A204.1 (cell line): Measurements from ENCODE around the gene VPS45.
"Not testable (repeated sequence)": the region's sequence is repeated elsewhere in the genome, so short reads cannot be mapped to it uniquely, and the experiment has no call there.

Experiments used
- FAIRE-seq: peaks from 2 replicates; lab custom pipeline; 2012; peaks lifted over from hg19 to GRCh38; lab: Jason Lieb, UNC

Gene VPS45

DNA sequence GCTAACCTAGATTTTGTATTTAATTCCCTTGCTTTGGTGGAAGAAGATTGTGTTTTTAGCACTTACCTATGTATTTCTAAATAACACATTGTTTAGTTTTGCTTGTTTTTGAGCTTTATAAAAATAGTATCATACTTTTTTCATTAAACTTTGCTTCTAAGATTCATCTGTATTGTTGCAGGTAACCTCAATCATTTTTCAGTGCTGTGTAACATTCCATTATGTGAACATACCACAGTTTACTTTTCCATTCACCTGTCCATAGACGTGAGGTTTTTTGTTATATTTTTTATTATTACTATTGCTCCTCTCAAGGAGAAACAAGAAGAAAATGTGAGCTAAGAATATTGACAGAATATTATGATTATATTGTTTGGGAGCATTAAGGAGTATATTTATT lies 67.0 kb downstream of the VPS45 start:
- FAIRE-seq = no peak

DNA sequence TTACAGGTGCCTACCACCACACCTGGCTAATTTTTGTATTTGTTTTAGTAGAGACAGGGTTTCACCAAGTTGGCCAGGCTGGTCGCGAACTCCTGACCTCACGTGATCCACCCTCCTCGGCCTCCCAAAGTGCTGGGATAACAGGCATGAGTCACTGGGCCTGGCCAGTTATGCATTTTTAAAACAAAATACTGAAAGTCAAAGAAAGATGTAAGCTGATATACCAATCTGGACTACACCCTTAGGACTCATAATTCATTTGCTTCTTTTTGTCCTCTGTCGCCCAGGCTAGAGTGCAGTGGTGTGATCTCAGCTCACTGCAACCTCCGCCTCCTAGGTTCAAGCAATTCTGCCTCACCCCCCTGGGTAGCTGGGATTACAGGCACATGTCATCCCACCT lies 67.8 kb downstream of the VPS45 start:
- not testable (repeated sequence) for FAIRE-seq

DNA sequence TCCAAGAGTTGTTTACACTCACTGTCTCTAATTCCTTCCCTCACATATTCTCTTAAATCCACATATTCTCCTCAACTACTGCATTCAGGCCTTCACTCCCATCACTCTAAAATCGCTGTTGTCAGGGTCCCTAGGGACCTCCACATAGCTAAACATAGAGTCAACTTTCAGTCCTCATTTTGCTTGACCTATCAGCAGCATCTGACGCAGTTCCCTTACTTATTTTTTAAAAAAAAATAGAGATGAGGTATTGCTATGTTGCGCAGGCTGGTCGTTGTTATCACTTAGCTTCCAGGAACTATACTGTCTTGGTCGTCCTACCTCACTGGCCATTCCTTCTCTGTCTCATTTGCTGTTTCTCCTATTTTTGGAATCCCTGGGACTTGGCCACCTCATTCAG lies 70.5 kb downstream of the VPS45 start:
- no peak for FAIRE-seq

DNA sequence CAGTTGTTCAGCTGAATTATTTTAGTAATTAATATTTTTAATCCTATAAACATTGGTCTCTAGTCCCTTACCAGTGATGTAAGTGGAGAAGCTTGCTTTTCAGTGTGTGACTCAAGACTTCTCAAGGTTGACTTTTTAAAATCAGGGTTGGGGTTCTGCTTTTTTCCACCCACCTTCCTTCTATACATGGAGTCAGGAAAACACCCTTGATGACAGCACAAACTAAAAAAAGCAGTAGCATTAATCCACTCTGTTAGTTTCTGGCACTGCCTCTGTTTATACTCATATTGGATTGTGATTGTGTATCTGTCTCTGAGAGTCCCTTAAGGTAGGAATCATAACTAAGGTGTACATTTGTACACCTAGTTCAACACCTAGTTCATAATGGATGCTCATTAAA lies 73.9 kb downstream of the VPS45 start:
- no peak for FAIRE-seq

DNA sequence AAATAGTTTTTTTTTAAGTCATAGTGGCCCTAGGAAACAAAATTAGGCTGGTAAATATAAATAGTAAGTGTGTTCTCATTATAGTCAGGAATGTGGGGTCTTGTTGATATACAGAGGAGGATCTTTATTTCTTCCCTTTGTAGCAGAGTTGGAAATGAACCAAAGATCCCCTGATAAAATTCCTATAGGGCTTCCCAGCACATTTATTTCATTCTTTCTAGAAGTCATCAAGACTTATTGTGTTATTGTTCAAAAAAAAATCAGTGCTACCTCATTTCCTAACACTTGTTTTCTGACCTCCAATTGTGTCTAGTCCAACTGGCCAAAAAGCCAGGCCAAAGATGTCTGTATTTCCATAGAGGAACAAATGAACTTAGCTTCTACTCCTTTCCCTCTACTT lies 74.5 kb downstream of the VPS45 start:
- no peak for FAIRE-seq

DNA sequence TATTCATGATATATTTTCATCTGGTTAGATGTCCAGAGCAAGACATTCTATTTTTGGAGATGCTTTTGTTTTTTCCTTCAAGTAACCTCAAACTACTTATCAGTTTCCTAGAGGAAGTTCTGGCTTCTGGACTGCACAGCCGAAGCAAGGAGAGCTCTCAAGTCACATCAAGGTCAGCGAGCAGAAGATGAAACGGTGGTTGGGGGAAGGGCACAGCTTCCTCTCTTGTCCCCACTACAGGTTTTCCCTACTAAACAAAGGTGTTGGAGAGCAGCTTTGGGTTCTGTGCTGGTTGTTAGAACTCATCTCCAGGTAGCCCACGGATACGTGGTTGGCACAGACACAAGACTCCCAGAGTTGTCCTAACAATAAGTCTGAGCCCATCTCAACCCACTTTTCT lies 77.0 kb downstream of the VPS45 start:
- FAIRE-seq = no peak

DNA sequence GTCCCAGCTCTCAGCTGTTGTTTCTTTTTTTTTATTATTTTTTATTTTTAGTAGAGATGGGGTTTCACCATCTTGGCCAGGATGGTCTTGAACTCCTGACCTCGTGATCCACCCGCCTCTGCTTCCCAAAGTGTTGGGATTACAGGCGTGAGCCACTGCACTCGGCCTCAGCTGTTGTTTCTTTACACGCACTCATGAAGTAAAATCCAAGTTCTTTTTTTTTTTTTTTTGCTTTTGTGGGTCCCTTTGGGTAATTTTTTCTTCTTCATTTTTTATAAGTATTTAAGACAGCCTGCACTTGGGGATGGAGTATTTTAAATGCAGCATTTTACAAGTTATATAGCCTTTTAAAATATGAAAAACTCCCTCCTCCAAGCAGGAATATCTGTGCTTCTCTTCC lies 78.4 kb downstream of the VPS45 start:
- FAIRE-seq = not testable (repeated sequence)

DNA sequence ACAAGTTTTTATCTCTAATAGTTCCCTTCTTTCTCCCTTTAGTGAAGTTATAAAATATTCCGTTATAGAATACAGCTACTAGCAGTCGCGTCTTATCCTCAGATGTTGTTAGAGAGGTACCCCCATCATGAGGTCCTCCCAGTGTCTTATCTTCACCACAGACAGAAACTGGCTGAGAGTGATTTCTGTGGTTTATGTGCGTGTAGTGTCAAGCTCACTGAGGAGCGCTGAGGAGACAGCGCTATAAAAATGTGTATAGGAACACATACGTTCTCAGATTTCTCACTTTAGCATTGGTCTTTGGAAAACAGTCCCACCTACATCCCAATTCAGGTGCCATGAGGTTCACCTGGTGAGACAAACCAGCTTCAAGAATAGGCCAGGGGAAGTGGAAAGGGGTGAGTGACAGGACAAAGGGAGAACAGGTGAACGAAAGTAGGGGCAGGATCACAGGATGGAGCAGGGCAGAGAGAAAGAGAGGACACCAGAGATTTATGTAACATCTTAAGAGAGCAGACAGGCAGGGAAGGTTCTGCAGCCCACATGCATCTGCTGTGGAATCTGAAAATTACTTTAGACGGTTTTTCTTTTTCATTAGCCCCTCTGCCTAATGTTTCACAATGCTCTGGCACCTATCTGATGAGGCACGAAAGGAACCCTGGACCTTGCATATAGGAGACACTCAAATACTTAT lies 79.4 kb downstream of the VPS45 start:
- FAIRE-seq = no peak

DNA sequence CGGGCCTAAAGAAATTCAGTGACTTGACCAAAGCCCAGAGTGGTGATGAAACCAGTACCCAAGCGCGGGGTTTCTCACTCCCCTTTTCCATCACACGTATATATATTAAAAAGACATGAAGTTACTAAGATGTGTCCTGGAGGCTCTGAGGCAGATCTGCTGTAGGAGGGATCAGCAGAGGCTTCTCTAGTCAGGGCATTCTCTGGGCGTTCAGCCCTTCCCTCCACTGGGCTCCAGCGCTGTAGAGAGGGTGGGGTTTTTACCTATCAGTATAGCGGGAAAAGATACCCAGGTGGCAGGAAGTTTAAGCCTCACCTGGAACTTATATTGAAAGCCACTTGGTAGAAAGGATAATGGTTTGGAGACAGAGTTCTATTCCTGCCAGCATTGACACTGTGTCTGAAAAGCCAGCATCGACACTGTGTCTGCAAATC lies 81.3 kb downstream of the VPS45 start:
- FAIRE-seq = no peak

DNA sequence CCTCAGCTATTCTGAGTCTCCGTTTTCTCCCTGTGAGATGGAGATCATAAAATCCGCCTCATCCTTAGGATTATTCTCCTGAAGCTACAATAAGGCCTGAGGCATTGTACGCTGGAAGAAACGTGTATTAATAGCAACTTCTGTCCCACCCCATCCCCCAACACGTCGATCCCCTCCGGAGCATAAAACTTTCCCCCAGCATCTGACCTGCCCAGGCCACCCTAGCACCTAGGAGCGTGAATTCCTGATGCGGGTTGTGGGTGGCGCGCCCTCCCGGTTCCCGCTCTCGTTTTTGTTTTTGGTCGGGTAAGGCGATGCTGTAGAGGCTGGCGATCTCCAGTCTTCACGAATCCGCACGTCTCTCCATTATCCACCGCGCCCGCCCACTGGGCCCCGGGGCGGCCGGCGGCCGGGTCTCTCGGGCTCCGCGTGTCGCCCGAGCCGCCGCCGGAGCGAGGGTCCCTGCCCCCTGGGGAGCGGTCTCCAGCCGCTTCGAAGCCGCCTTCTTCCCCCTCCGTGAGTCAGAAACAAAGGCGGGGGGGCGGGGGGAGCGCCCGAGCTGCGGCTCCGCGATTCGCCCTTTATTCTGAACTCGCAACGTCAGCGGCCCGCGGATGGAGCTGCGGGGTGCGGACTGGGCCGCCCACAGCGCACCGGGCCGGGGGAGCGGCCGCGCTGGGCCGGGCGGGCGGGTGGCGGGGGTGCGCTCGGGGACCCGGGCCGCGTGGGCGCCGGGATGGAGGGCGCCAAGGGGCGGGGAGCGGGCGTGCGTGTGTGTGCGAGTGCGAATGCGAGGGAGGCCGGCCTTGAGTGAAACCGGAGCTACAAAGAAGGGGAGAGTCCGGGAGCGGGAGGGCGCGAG lies 81.9 kb downstream of the VPS45 start, which contains the start of gene PLEKHO1:
Gene PLEKHO1 (plus strand): TSS at position 646 of the 862 bp plus-strand sequence. CDS start 342 bp downstream, outside the sequence.
- FAIRE-seq = no peak

DNA sequence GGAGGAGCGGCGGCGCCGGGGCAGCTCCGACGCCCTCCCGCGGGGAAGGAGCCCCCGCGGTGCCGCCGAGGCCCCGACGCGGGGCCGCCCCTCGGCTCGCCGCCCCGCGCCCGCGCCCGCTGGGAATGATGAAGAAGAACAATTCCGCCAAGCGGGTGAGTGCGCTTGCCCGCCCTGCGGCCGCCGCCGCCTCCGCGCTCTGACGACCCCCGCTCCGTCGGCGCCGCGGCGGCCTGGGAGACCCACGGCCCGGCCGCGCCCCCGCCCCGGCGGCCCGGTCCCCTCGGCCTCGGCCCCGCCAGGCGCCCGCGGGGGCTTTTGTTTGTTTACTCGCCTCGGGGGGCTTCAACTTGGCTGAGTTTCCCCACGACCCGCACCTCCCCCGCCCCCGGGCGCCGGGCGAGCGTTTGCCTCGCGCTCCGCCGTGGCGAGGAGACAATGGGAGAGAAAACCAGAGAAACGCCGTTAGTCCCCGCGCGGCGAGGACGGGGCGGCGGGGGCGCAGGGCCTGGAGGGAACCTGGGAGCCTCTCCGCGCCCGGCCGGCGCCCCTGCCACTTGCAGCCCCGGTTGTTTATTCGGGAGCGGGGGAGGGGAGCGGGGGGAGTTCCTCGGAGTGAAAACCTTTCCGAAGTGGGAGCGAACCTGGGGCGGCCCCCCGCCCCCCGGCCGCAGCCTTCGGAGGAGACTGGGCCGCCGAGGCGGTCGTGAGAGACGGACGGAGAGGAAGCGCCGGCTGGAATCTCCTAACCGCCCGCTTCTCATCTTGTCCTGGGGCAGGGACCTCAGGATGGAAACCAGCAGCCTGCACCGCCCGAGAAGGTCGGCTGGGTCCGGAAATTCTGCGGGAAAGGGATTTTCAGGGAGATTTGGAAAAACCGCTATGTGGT lies 82.8 kb downstream of the VPS45 start:
- no peak for FAIRE-seq

DNA sequence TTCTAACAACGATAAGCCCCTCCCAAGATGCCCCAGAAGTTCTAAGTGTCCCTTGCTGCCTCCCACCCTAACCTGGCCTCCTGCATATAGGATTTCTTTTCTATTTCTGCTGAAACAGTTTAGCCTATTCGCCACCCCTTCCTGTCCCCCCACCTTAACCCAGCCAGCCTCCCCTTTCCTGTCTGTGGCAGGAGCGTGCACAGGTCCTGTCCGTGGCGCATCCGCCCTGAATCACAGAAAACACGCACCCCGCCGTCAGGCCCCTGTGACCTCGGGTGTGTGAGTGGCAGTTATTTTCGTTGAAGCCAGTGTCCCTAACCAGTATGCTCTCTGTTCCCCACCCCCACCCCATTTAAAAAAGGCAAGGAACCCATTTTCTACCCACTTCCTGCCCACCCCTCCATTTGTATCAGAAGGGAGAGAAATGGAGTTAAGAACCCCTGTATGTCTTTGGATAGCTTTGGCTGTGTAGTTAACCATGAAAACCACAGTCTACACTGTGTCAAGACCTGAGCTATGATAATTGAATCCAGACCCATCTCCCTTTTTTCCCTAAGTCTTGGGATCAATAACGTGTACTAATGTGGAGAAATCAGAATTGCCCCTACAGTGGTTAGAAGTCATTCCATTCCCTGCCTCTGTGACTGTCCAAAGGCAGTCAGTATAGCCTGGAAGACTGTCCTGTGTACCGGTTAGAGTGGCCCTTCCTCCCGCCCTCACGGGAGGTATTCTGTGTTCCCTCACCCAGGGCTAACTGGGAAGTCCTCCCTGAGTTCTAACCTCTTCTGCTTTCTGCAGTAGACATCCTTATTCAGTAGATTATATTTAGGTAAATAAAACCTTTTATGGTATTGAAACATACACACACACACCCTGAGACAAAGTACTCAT lies 84.0 kb downstream of the VPS45 start:
- FAIRE-seq = no peak

DNA sequence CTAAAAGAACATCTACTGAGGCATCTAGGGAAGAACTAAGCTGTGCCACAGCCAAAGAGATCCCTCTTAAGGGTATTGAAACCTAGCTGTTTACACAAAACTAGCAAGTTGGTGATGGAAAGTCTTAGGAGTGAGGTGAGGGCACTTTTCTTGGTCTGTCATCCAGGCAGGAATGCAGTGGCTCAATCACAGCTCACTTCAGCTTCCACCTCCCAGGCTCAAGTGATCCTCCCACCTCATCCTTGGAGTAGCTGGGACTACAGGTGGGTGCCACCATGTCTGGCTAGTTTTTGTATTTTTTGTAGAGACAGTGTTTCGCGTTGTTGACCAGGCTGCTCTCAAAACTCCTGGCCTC lies 84.6 kb downstream of the VPS45 start:
- FAIRE-seq = no peak

DNA sequence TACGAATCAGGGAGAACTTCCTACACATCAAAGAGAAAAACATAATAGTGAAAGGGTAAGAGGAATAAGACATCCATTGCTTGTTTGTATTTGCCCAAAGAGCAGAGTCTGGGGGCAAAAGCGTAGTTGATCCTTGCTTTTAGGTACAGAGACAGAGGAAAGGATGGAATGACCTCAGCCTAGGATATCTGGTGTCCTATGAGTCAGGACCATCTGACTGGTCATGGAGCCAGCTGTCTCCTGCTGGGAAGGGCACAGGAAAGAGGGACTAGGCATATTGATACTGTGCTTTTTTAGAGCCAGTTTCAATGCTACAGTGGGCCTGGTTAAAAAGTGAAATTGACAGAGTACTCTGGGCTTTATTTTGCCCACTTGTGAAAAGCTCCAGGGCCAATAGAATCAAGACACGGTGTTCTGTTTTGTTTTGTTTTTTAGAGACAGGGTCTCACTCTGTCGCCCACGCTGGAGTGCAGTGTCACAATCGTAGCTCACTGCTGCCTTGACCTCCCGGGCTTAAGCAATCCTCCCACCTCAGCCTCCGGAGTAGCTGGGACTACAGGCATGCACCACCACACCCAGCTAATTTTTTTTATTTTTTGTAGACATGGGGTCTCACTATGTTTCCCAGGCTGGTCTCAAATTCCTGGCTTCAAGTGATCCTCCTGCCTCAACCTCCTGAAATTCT lies 85.3 kb downstream of the VPS45 start:
- no peak for FAIRE-seq

DNA sequence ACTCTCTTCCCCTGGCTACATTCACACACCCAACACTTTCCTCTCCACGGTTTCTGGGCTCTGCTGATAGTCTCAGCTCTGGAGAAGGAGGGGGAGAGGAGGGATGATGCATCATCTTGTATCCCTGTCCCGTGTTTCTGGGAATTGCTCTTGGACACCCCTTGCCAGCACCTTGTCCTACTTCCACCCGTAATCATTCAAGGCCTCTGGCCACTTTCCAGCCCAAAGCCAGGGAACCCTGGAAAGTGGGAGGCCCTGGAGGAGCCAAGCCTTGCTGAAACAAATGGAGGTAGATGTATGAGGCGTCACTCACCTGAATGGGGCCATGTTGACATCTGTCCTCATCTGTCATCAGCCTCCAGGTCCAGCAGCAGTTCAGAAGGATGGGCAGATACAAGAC lies 86.6 kb downstream of the VPS45 start:
- FAIRE-seq = no peak

DNA sequence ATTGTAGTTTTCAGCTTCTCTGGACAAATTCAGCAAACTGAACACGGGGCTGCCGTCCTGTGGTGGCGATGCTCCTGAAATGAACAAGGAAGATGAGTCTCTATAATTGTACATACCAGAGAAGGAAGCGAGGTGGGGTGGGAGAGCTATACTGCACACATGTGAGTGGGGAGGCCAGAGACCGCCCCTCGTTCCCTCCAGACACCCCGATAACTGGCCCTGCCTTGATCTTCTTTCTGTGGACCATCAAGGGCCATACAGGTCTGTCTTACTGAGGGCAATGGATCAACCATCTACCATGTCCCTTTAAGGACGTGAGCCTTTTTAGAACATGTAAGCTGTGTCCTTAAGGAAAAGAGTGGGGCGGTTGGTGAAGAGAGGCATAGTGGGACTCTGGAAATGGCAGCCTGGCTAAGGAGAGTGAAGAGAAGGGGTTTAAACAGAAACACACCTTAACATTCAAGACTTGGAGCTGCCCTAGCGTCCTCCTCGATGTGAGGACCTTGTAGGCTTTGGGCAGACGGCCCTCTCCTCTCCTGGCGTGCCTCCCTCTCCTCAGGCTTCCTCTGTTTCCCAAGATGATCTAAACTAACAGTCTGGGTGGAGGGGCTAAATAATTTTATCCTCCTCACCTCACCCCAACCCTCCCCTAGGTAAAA lies 88.0 kb downstream of the VPS45 start:
- no peak for FAIRE-seq

DNA sequence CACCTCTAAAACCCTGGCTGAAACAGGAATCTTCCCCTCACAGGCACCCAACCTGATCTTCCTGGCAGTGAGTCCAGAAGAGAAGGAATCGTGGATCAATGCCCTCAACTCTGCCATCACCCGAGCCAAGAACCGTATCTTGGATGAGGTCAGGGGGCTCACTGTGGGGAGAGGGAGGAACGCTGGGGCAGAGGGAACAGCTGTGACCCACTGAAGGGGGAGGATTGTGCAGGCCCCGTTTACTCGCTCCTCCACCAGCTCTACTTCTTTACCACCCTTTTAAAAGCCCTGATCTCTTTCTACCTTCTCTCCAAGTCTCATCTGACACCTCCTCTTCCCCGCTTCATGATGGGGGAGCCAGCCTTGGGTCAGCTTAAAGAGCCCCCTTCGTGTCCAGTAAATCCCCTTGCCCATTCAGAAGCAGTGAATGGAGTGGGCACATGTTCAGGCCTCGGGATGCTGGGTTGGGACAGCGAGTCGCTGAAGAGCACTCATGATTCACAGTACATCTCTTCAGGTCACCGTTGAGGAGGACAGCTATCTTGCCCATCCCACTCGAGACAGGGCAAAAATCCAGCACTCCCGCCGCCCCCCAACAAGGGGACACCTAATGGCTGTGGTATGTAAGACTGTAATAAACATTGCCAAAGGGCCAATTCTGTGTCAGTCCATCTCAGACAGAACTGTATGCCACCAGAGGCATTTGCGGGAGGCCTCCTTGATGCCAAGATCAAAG lies 89.5 kb downstream of the VPS45 start:
- no peak for FAIRE-seq

DNA sequence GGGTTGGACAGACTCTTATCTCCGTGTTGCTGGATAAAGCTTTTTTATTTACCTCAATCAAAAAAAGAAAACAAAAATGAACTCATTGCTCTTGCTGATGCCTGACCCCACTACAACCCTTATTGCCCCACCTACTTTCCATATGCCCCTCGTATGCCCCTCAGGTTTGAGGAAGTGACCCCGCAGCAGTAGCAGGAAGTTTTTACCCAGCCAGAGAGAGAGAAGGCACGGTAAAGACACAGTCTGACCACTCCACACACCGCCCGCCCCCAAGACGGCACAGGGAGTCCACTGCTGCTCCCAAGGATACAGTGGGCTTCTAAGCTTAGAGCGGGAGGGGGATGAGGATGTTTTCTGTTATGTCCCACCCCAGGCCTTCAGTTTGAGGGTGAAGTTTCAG lies 92.0 kb downstream of the VPS45 start:
- no peak for FAIRE-seq

DNA sequence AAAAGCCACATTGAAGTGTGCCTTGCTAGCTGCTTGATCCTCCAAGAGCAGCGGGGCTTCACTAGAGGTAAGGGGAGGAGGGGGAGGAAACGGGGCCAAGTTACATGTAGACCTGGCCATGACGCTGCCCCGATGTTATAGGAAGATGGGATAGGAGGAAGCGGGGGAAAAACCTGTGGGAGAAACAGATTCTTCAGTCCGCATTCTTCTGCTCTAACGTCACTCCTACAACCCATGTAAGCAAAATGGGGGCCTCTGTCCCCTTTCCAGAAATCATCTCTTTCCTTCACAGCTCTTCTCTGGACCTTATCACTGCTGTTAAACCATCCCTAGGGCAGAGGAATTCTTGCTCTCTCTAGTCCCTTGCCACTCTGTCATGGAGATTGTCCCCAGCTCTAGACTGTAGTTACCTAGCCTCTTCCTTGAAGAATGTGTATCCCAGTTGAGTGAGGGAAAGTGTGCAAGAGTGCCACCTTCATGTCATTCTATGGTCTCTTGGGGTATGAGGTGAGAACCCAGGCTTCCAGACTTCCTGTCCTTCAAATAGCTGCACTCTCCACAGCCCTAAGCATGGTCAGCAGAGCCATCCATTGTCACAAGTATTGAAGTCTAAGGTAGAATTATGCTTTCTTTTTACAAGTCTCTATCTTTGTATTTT lies 93.5 kb downstream of the VPS45 start:
- no peak for FAIRE-seq
